ENCODE results near the gene FAAP20.

Gene FAAP20

GRCh38 chr1:2233997-2234761 lies 39.6 kb upstream of the FAAP20 start (continued):
- TF ChIP-seq ZNF558 (tag by site-specific recombination; IDR thresholded peaks at IDR 0.05) = no peak
- no peak for TF ChIP-seq ZNF670 (tag by site-specific recombination; IDR thresholded peaks at IDR 0.05; ENCODE audit: low read depth)
- TF ChIP-seq ZNF561 (tag by site-specific recombination; IDR thresholded peaks at IDR 0.05; ENCODE audit: borderline replicate concordance) = no peak
- TF ChIP-seq GLI2 (tag by site-specific recombination; IDR thresholded peaks at IDR 0.05; ENCODE audit: borderline replicate concordance, low read depth) = no peak
- no peak for TF ChIP-seq ZNF394 (tag by site-specific recombination; IDR thresholded peaks at IDR 0.05; ENCODE audit: borderline replicate concordance)
- TF ChIP-seq, protein P1, sequence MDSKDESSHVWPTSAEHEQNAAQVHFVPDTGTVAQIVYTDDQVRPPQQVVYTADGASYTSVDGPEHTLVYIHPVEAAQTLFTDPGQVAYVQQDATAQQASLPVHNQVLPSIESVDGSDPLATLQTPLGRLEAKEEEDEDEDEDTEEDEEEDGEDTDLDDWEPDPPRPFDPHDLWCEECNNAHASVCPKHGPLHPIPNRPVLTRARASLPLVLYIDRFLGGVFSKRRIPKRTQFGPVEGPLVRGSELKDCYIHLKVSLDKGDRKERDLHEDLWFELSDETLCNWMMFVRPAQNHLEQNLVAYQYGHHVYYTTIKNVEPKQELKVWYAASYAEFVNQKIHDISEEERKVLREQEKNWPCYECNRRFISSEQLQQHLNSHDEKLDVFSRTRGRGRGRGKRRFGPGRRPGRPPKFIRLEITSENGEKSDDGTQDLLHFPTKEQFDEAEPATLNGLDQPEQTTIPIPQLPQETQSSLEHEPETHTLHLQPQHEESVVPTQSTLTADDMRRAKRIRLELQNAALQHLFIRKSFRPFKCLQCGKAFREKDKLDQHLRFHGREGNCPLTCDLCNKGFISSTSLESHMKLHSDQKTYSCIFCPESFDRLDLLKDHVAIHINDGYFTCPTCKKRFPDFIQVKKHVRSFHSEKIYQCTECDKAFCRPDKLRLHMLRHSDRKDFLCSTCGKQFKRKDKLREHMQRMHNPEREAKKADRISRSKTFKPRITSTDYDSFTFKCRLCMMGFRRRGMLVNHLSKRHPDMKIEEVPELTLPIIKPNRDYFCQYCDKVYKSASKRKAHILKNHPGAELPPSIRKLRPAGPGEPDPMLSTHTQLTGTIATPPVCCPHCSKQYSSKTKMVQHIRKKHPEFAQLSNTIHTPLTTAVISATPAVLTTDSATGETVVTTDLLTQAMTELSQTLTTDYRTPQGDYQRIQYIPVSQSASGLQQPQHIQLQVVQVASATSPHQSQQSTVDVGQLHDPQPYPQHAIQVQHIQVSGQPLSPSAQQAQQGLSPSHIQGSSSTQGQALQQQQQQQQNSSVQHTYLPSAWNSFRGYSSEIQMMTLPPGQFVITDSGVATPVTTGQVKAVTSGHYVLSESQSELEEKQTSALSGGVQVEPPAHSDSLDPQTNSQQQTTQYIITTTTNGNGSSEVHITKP (tag by site-specific recombination; IDR thresholded peaks at IDR 0.05) = no peak
- no peak for TF ChIP-seq ZXDB (tag by site-specific recombination; IDR thresholded peaks at IDR 0.05)
- TF ChIP-seq PRDM6 (tag by site-specific recombination; IDR thresholded peaks at IDR 0.05) = no peak
- TF ChIP-seq, protein P2, sequence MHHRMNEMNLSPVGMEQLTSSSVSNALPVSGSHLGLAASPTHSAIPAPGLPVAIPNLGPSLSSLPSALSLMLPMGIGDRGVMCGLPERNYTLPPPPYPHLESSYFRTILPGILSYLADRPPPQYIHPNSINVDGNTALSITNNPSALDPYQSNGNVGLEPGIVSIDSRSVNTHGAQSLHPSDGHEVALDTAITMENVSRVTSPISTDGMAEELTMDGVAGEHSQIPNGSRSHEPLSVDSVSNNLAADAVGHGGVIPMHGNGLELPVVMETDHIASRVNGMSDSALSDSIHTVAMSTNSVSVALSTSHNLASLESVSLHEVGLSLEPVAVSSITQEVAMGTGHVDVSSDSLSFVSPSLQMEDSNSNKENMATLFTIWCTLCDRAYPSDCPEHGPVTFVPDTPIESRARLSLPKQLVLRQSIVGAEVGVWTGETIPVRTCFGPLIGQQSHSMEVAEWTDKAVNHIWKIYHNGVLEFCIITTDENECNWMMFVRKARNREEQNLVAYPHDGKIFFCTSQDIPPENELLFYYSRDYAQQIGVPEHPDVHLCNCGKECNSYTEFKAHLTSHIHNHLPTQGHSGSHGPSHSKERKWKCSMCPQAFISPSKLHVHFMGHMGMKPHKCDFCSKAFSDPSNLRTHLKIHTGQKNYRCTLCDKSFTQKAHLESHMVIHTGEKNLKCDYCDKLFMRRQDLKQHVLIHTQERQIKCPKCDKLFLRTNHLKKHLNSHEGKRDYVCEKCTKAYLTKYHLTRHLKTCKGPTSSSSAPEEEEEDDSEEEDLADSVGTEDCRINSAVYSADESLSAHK (tag by site-specific recombination; IDR thresholded peaks at IDR 0.05) = no peak
- no peak for TF ChIP-seq ZNF354C (tag by site-specific recombination; IDR thresholded peaks at IDR 0.05; ENCODE audit: borderline replicate concordance, low read depth)
- TF ChIP-seq ZNF768 (tag by site-specific recombination; IDR thresholded peaks at IDR 0.05) = no peak
- TF ChIP-seq ZNF48 (tag by site-specific recombination; IDR thresholded peaks at IDR 0.05) = no peak
- 0 out of 2 replicates have a peak, but pooled peaks have one; percentile 33 for TF ChIP-seq GLIS2 (tag by site-specific recombination; IDR thresholded peaks at IDR 0.05)
- TF ChIP-seq HOXA7 (CRISPR knock-in tag; IDR thresholded peaks at IDR 0.05; ENCODE audit: borderline replicate concordance) = no peak
- no peak for TF ChIP-seq SCRT1 (tag by site-specific recombination; IDR thresholded peaks at IDR 0.05; ENCODE audit: borderline replicate concordance)
- no peak for TF ChIP-seq OVOL3 (tag by site-specific recombination; IDR thresholded peaks at IDR 0.05)
- TF ChIP-seq ZNF610 (tag by site-specific recombination; IDR thresholded peaks at IDR 0.05; ENCODE audit: borderline replicate concordance) = no peak
- TF ChIP-seq ZNF223 (tag by site-specific recombination; IDR thresholded peaks at IDR 0.05) = no peak
- TF ChIP-seq ZNF292 (tag by site-specific recombination; IDR thresholded peaks at IDR 0.05; ENCODE audit: borderline replicate concordance, low read depth) = no peak
- TF ChIP-seq KLF8 (tag by site-specific recombination; IDR thresholded peaks at IDR 0.05) = no peak
- TF ChIP-seq ZNF133 (tag by site-specific recombination; IDR thresholded peaks at IDR 0.05) = no peak
- TF ChIP-seq ZNF239 (tag by site-specific recombination; IDR thresholded peaks at IDR 0.05) = no peak
- TF ChIP-seq ZNF626 (tag by site-specific recombination; IDR thresholded peaks at IDR 0.05) = no peak
- TF ChIP-seq ZSCAN18 (tag by site-specific recombination; IDR thresholded peaks at IDR 0.05) = no peak
